ENCODE measurements around the gene FAM120B. TPM values are rescaled to one million over a fixed set of nuclear protein-coding genes. Genes with fewer than 3 reads are reported as not detected.

Gene FAM120B
- total and polyA plus RNA-seq, 2 of the 4 experiments (the other 2 are of a cell fraction): 15.3 to 28.0 TPM

DNA sequence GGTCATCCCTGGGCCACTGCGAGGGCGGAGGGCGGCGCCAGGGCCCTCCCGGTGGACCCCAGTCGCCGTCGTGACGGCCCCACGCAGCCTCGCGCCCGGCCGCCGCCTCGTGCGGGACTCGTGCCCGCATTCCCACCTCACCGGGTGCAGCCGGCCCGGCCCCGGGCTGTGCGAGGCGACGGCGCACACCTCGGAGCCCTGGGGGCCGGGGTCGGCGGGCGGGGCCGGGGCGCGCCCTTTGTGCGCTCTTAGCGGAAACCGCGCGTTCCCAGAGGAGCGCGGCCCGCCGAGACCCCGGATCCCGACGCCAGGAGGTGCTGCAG is 10.2 kb upstream of the FAM120B start:
- Histone ChIP-seq H4K8ac (ENCODE audit: low read depth in 2 of 2, low read length in 2 of 2) (no peak overlapping the region), H3K9me1 (ENCODE audit: insufficient read depth, low read length) (peaks cover 7% of the 10 kb centered on the region; the same call in 1 of the 2 replicates), H3K56ac (ENCODE audit: extremely low read depth, insufficient read depth, low read length) (no peak overlapping the region), H3K4ac (ENCODE audit: low read depth, low read length) (no peak overlapping the region), H3K14ac (replicated peaks; ENCODE audit: low read depth, low read length) (no peak overlapping the region), H3K4me3 (ENCODE audit: insufficient read depth, low read depth, low read length) (no peak overlapping the region), H3K79me1 (ENCODE audit: low read depth in 1 of 2, low read length in 2 of 2) (no peaks in the 10 kb centered on the region), H2AFZ (replicated peaks; ENCODE audit: low read length, poor library complexity) (peak overlapping the region; percentile 66), H2BK120ac (ENCODE audit: low read depth, low read length) (no peak overlapping the region), H4K5ac (ENCODE audit: low read depth, low read length) (no peak overlapping the region), H3K27me3 (ENCODE audit: control insufficient read depth, insufficient read depth, low read length) (peaks cover 74% of the 10 kb centered on the region), H3K4me1 (ENCODE audit: control insufficient read depth, insufficient read depth, low read length) (peaks cover 4% of the 10 kb centered on the region; the same call in 1 of the 2 replicates), H3K36me3 (ENCODE audit: control insufficient read depth, insufficient read depth, low read length) (no peaks in the 10 kb centered on the region), H3K4me2 (ENCODE audit: low read depth, low read length) (no peak overlapping the region), H4K91ac (ENCODE audit: insufficient read depth, low read depth, low read length) (no peak overlapping the region), H2AK5ac (ENCODE audit: low read depth, low read length) (no peak overlapping the region), H2AK9ac (replicated peaks; ENCODE audit: low read depth, low read length, poor library complexity) (no peak overlapping the region), H3K18ac (ENCODE audit: low read depth, low read length) (no peak overlapping the region), H2BK5ac (ENCODE audit: low read depth, low read length, poor library complexity, severe bottlenecking) (no peak overlapping the region), H3K27ac (ENCODE audit: insufficient read depth, low read length) (no peak overlapping the region), H2BK20ac (ENCODE audit: low read depth, low read length) (no peak overlapping the region), H3K9ac (ENCODE audit: low read depth, low read length) (no peak overlapping the region), H2BK15ac (ENCODE audit: low read depth, low read length) (no peak overlapping the region), H4K20me1 (ENCODE audit: insufficient read depth, low read length) (no peaks in the 10 kb centered on the region; the same call in 1 of the 2 replicates), H3K9me3 (ENCODE audit: control insufficient read depth, insufficient read depth, low read length) (peaks cover 11% of the 10 kb centered on the region; the same call in 1 of the 2 replicates), H3K23ac (ENCODE audit: low read depth, low read length) (no peak overlapping the region)
- intact Hi-C loops (cut with micrococcal nuclease) (loop anchor here (10.0 kb wide), 1 partner anchor 462 kb away; no protein-coding TSS in a partner anchor), dilution Hi-C loops (cut with HindIII; ENCODE audit: low sequenced_read_pairs, unreplicated experiment) (no loop called here), in situ Hi-C loops (cut with MboI; ENCODE audit: low sequenced_read_pairs) (no loop called here)
- no TSS peak for BruUV-seq (replicated peaks)
- DNase-seq (no peak), ATAC-seq (ENCODE audit: low read depth) (no peak)
- CTCF ChIA-PET: no interaction called here
- POLR2A ChIA-PET (ENCODE audit: unreplicated experiment): no interaction called here
- TF ChIP-seq MXI1 (IDR thresholded peaks at IDR 0.05; ENCODE audit: borderline replicate concordance, low read depth, low read length) (no peak), CEBPB (IDR thresholded peaks at IDR 0.05; ENCODE audit: low read depth, low read length) (no peak), FOS (IDR thresholded peaks at IDR 0.05; ENCODE audit: low read depth, low read length) (no peak), SMC3 (IDR thresholded peaks at IDR 0.05; ENCODE audit: low read depth, low read length) (no peak), NFE2L2 (IDR thresholded peaks at IDR 0.05; ENCODE audit: low read depth, low read length) (no peak), BHLHE40 (IDR thresholded peaks at IDR 0.05; ENCODE audit: low read depth, low read length) (no peak), MAZ (IDR thresholded peaks at IDR 0.05; ENCODE audit: borderline replicate concordance, low read depth, low read length) (no peak), CHD1 (IDR thresholded peaks at IDR 0.05; ENCODE audit: low read depth, low read length) (no peak), RCOR1 (IDR thresholded peaks at IDR 0.05; ENCODE audit: insufficient replicate concordance, low read length) (no peak), ELK1 (IDR thresholded peaks at IDR 0.05; ENCODE audit: borderline replicate concordance, low read depth, low read length) (no peak)
- TF ChIP-seq, protein P1, sequence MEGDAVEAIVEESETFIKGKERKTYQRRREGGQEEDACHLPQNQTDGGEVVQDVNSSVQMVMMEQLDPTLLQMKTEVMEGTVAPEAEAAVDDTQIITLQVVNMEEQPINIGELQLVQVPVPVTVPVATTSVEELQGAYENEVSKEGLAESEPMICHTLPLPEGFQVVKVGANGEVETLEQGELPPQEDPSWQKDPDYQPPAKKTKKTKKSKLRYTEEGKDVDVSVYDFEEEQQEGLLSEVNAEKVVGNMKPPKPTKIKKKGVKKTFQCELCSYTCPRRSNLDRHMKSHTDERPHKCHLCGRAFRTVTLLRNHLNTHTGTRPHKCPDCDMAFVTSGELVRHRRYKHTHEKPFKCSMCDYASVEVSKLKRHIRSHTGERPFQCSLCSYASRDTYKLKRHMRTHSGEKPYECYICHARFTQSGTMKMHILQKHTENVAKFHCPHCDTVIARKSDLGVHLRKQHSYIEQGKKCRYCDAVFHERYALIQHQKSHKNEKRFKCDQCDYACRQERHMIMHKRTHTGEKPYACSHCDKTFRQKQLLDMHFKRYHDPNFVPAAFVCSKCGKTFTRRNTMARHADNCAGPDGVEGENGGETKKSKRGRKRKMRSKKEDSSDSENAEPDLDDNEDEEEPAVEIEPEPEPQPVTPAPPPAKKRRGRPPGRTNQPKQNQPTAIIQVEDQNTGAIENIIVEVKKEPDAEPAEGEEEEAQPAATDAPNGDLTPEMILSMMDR (conservative IDR thresholded peaks at IDR 0.05; ENCODE audit: low read depth, low read length): no peak
- TF ChIP-seq, protein P2, sequence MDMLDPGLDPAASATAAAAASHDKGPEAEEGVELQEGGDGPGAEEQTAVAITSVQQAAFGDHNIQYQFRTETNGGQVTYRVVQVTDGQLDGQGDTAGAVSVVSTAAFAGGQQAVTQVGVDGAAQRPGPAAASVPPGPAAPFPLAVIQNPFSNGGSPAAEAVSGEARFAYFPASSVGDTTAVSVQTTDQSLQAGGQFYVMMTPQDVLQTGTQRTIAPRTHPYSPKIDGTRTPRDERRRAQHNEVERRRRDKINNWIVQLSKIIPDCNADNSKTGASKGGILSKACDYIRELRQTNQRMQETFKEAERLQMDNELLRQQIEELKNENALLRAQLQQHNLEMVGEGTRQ (IDR thresholded peaks at IDR 0.05; ENCODE audit: low read depth, low read length): no peak
- WGBS, 2 experiments (ENCODE audit: extremely low coverage in 2 of 2, insufficient read length in 1 of 2): 1% methylated on average over 15 of the region's 47 CpGs; no CpG with 5 or more reads in 1 of the 2 experiments
